H1 (cell line): Measurements from ENCODE around the gene DDOST. TPM values are rescaled to one million over a fixed set of nuclear protein-coding genes. Genes with fewer than 3 reads are reported as not detected.

Experiments
- CTCF ChIA-PET: fragments of 300-600 bp; sonication (Branson Sonifier 250); formaldehyde crosslinking; loops from one replicate; lab custom pipeline; 2021; ENCODE audit not compliant: partially characterized antibody; lab: Charles Lee
- POLR2A ChIA-PET: fragments of 300-600 bp; sonication (Branson Sonifier 250); formaldehyde crosslinking; loops from one replicate; lab custom pipeline; 2021; ENCODE audit warnings: inconsistent platforms; ENCODE audit not compliant: partially characterized antibody; lab: Charles Lee
- DNase-seq, 2 experiments: peaks; one replicate each; pipeline versions ENCODE4 v3.0.0 to v3.0.0-alpha.2; 2010 to 2022; ENCODE audit warnings: low spot score in 2 of 2, low read depth in 1 of 2, mixed read lengths in 1 of 2
- FAIRE-seq: peaks from 2 replicates; lab custom pipeline; 2011; peaks lifted over from hg19 to GRCh38; lab: Jason Lieb, UNC
- H2AFZ ChIP-seq: 2 replicates; pipeline ENCODE4 v1.8.1; 2012; ENCODE audit warnings: low read length, inconsistent platforms
- H2AK5ac ChIP-seq: 2 replicates; pipeline ENCODE4 v1.6.1; 2013; ENCODE audit warnings: low read depth, low read length
- H2BK120ac ChIP-seq: replicated peaks from 2 replicates; pipeline ENCODE3; 2013; ENCODE audit warnings: low read depth, low read length, inconsistent platforms
- H2BK12ac ChIP-seq: 2 replicates; pipeline ENCODE4 v1.6.1; 2013; ENCODE audit warnings: low read depth, low read length
- H2BK15ac ChIP-seq: 2 replicates; pipeline ENCODE4 v1.6.1; 2013; ENCODE audit warnings: low read length
- H2BK20ac ChIP-seq: 2 replicates; pipeline ENCODE4 v1.6.1; 2013; ENCODE audit warnings: low read length
- H2BK5ac ChIP-seq: 2 replicates; pipeline ENCODE4 v1.6.1; 2013; ENCODE audit warnings: low read depth, low read length
- H3K14ac ChIP-seq: 2 replicates; pipeline ENCODE4 v1.6.1; 2013; ENCODE audit warnings: inconsistent platforms; ENCODE audit not compliant: insufficient read length
- H3K18ac ChIP-seq: 2 replicates; pipeline ENCODE4 v1.6.1; 2013; ENCODE audit warnings: low read length; ENCODE audit errors: extremely low read depth
- H3K23ac ChIP-seq: 2 replicates; pipeline ENCODE4 v1.6.1; 2013; ENCODE audit warnings: inconsistent platforms; ENCODE audit not compliant: insufficient read length
- H3K23me2 ChIP-seq: 2 replicates; pipeline ENCODE4 v1.6.1; 2013; ENCODE audit warnings: low read depth, low read length
- H3K27ac ChIP-seq: 2 replicates; pipeline ENCODE4 v1.6.1; 2011; ENCODE audit warnings: low read depth, low read length, inconsistent platforms
- H3K27me3 ChIP-seq, 4 experiments: replicated peaks in 1 of 4; 1 replicate in 1 of 4; 2 replicates in 3 of 4; pipeline versions ENCODE4 v1.6.1 to v1.8.1; 2011 to 2013; ENCODE audit warnings: low read length in 3 of 4, mild to moderate bottlenecking in 3 of 4, inconsistent platforms in 2 of 4, mixed read lengths in 2 of 4, moderate library complexity in 1 of 4; ENCODE audit not compliant: control insufficient read depth in 3 of 4, insufficient read depth in 3 of 4; ENCODE audit errors: extremely low read depth in 1 of 4
- H3K36me3 ChIP-seq, 4 experiments: 2 replicates each; pipeline versions ENCODE4 v1.6.1 to v1.8.1; 2011 to 2013; ENCODE audit warnings: mild to moderate bottlenecking in 4 of 4, low read length in 3 of 4, moderate library complexity in 2 of 4, control low read depth in 1 of 4, inconsistent platforms in 1 of 4; ENCODE audit not compliant: insufficient read depth in 4 of 4, control insufficient read depth in 2 of 4
- H3K4ac ChIP-seq: replicated peaks from 2 replicates; pipeline ENCODE3; 2013; ENCODE audit warnings: low read length, low read depth, mixed read lengths, inconsistent platforms; ENCODE audit not compliant: insufficient read length
- H3K4me1 ChIP-seq, 4 experiments: replicated peaks in 1 of 4; 1 replicate in 1 of 4; 2 replicates in 3 of 4; pipeline versions ENCODE4 v1.6.1 to v1.8.1; 2011 to 2013; ENCODE audit warnings: low read length in 3 of 4, inconsistent platforms in 2 of 4, mixed read lengths in 1 of 4; ENCODE audit not compliant: insufficient read depth in 4 of 4, control insufficient read depth in 3 of 4
- H3K4me2 ChIP-seq, 2 experiments: 2 replicates each; pipeline versions ENCODE4 v1.6.1 to v1.8.1; 2011 to 2013; ENCODE audit warnings: low read depth in 2 of 2, low read length in 2 of 2, control low read depth in 1 of 2, inconsistent platforms in 1 of 2, mild to moderate bottlenecking in 1 of 2; ENCODE audit not compliant: insufficient read depth in 1 of 2
- H3K4me3 ChIP-seq, 4 experiments: fragments of 200-600, 300-600 bp in 1 of 4; sonication (generic), shearing (Covaris generic), sonication (Bioruptor Twin) in 1 of 4; 2 replicates each; pipeline versions ENCODE4 v1.5.1 to v1.8.1; 2011 to 2016; ENCODE audit warnings: low read length in 4 of 4, low read depth in 3 of 4, control low read depth in 2 of 4, inconsistent platforms in 2 of 4, mild to moderate bottlenecking in 2 of 4, mixed read lengths in 1 of 4, moderate library complexity in 1 of 4; ENCODE audit not compliant: insufficient read depth in 2 of 4; ENCODE audit errors: extremely low read depth in 1 of 4
- H3K56ac ChIP-seq: replicated peaks from 2 replicates; pipeline ENCODE3; 2013; ENCODE audit warnings: low read depth, mild to moderate bottlenecking, mixed read lengths, low read length, inconsistent platforms; ENCODE audit not compliant: insufficient read length
- H3K79me1 ChIP-seq: 2 replicates; pipeline ENCODE4 v1.6.1; 2013; ENCODE audit warnings: low read depth, low read length, control low read depth
- H3K79me2 ChIP-seq, 2 experiments: 2 replicates each; pipeline versions ENCODE4 v1.6.1 to v1.8.1; 2012 to 2013; ENCODE audit warnings: low read length in 2 of 2, mild to moderate bottlenecking in 2 of 2, inconsistent platforms in 1 of 2; ENCODE audit not compliant: insufficient read depth in 2 of 2, control insufficient read depth in 1 of 2
- H3K9ac ChIP-seq, 4 experiments: replicated peaks in 1 of 4; 1 replicate in 1 of 4; 2 replicates in 3 of 4; pipeline versions ENCODE4 v1.6.1 to v1.8.1; 2011 to 2013; ENCODE audit warnings: low read depth in 3 of 4, low read length in 3 of 4, control low read depth in 2 of 4, mild to moderate bottlenecking in 2 of 4, moderate library complexity in 2 of 4, inconsistent platforms in 1 of 4; ENCODE audit errors: extremely low read depth in 1 of 4
- H3K9me3 ChIP-seq, 2 experiments: 2 replicates each; pipeline versions ENCODE4 v1.6.1 to v1.8.1; 2012 to 2013; ENCODE audit warnings: mild to moderate bottlenecking in 2 of 2, moderate library complexity in 2 of 2, control low read depth in 1 of 2, inconsistent platforms in 1 of 2, low read depth in 1 of 2, low read length in 1 of 2, mixed read lengths in 1 of 2; ENCODE audit not compliant: insufficient read depth in 2 of 2
- H4K20me1 ChIP-seq, 2 experiments: replicated peaks in 1 of 2; 2 replicates each; pipeline versions ENCODE3 to v1.8.1; 2011 to 2013; ENCODE audit warnings: inconsistent platforms in 2 of 2, low read length in 2 of 2, mild to moderate bottlenecking in 1 of 2; ENCODE audit not compliant: insufficient read depth in 2 of 2, control insufficient read depth in 1 of 2
- H4K5ac ChIP-seq: 2 replicates; pipeline ENCODE4 v1.6.1; 2013; ENCODE audit warnings: low read length, low read depth, mixed read lengths, inconsistent platforms; ENCODE audit not compliant: insufficient read length
- H4K8ac ChIP-seq: 2 replicates; pipeline ENCODE4 v1.8.0; 2013; ENCODE audit warnings: mild to moderate bottlenecking, moderate library complexity, low read length, inconsistent platforms; ENCODE audit not compliant: insufficient read depth; ENCODE audit errors: extremely low read depth
- H4K91ac ChIP-seq: replicated peaks from 2 replicates; pipeline ENCODE3; 2013; ENCODE audit warnings: low read length, mixed read lengths, inconsistent platforms; ENCODE audit not compliant: insufficient read length
- BACH1 ChIP-seq: IDR thresholded peaks from 2 replicates; pipeline ENCODE4 v1.6.1; 2012; ENCODE audit warnings: low read length, improper control_type of control experiment
- CEBPB ChIP-seq: IDR thresholded peaks from 2 replicates; pipeline ENCODE4 v1.6.1; 2012; ENCODE audit warnings: low read depth, low read length
- HDAC2 ChIP-seq, 2 experiments: fragments of 300-600 bp in 1 of 2; sonication (generic) in 1 of 2; IDR thresholded peaks; 2 replicates each; pipeline ENCODE4 v1.6.1; 2011 to 2012; ENCODE audit warnings: low read depth in 2 of 2, low read length in 2 of 2, mild to moderate bottlenecking in 2 of 2, moderate library complexity in 2 of 2, borderline replicate concordance in 1 of 2, inconsistent platforms in 1 of 2
- JUND ChIP-seq: IDR thresholded peaks from 2 replicates; pipeline ENCODE4 v1.6.1; 2011; ENCODE audit warnings: mild to moderate bottlenecking, improper control_type of control experiment, low read length
- KDM5A ChIP-seq: fragments of 200-600 bp; IDR thresholded peaks from 2 replicates; pipeline ENCODE4 v1.7.1; 2012; ENCODE audit warnings: mild to moderate bottlenecking, low read length, inconsistent platforms, mixed read lengths
- POLR2A ChIP-seq, 2 experiments: IDR thresholded peaks; 1 replicate in 1 of 2; 2 replicates in 1 of 2; pipeline ENCODE4 v1.6.1; 2011; ENCODE audit warnings: low read depth in 2 of 2, low read length in 2 of 2, mild to moderate bottlenecking in 2 of 2; ENCODE audit errors: control extremely low read depth in 1 of 2
- RNF2 ChIP-seq: fragments of 200-900, 300-1000 bp; sonication (generic); IDR thresholded peaks from 2 replicates; pipeline ENCODE4 v1.7.1; 2016; ENCODE audit warnings: borderline replicate concordance, low read depth, mild to moderate bottlenecking, antibody characterized with exemption, low read length; ENCODE audit not compliant: poor library complexity, severe bottlenecking; ENCODE audit errors: missing control alignments
- SIRT6 ChIP-seq: IDR thresholded peaks from one replicate; pipeline ENCODE4 v1.7.1; 2012; ENCODE audit warnings: low read length, inconsistent platforms
- SIX5 ChIP-seq: IDR thresholded peaks from 2 replicates; pipeline ENCODE4 v1.6.1; 2011; ENCODE audit warnings: mild to moderate bottlenecking, low read depth, low read length
- SP4 ChIP-seq: IDR thresholded peaks from 2 replicates; pipeline ENCODE4 v1.6.1; 2012; ENCODE audit warnings: low read length, inconsistent platforms
- TAF1 ChIP-seq: IDR thresholded peaks from 2 replicates; pipeline ENCODE4 v1.6.1; 2011; ENCODE audit warnings: mild to moderate bottlenecking, low read depth, low read length
- TAF7 ChIP-seq: optimal IDR thresholded peaks from 2 replicates; pipeline ENCODE3; 2011; ENCODE audit warnings: low read depth, mild to moderate bottlenecking, inconsistent platforms, low read length, moderate library complexity, borderline replicate concordance
- TBP ChIP-seq: IDR thresholded peaks from 2 replicates; pipeline ENCODE4 v1.6.1; 2011; ENCODE audit warnings: low read depth, low read length, improper control_type of control experiment
- WGBS, 2 experiments: shearing (Covaris generic) in 1 of 2; methylation state at CpG; one replicate each; pipeline versions ENCODE4 v1.1.6 to v1.1.7; 2013 to 2015; ENCODE audit warnings: low lambda C conversion rate in 2 of 2, mixed read lengths in 2 of 2, inconsistent platforms in 1 of 2, low coverage in 1 of 2, missing lambda C conversion rate in 1 of 2; ENCODE audit not compliant: insufficient replicate concordance in 2 of 2, insufficient coverage in 1 of 2, insufficient read length in 1 of 2; ENCODE audit errors: extremely low coverage in 1 of 2, missing lambda C conversion rate in 1 of 2; 5-methylcytosine and 5-hydroxymethylcytosine counted together
- polyA plus RNA-seq, 7 experiments: library from polyadenylated mRNA; depleted of rRNA in 3 of 7; stranded (reverse) in 5 of 7; unstranded in 2 of 7; fragments of >200 nt in 5 of 7; fragments of 200-250 nt in 2 of 7; gene quantifications; 1 replicate in 5 of 7; 2 replicates in 1 of 7; 4 replicates in 1 of 7; pipeline versions ENCODE4 v1.2.1 to v1.2.3, GENCODE V29; 2011 to 2013; ENCODE audit warnings: missing spikeins in 2 of 7, mixed read lengths in 2 of 7
- total RNA-seq: library from RNA; stranded (reverse); fragmentation: NEBNext Ultra II Directional; extraction: Animal tissue kit (Norgen Biotek cat#: 25700); gene quantifications from 2 replicates; pipeline ENCODE4 v1.2.1, GENCODE V29; 2021
- TF ChIP-seq, protein P1 (sequence below): IDR thresholded peaks from 2 replicates; pipeline ENCODE4 v1.6.1; 2012; ENCODE audit warnings: inconsistent platforms

The DDOST gene
- total and polyA plus RNA-seq, 2 of the 8 experiments (the other 6 are each of a cell fraction or from before 2014, with no cell fraction given) = 253 to 336 TPM

GRCh38 chr1:20705203-20705755 is 44.1 kb upstream of the DDOST start:
- CTCF ChIA-PET = interaction anchor here (0.7 to 4.6 kb wide), 4 partner anchors 8 to 131 kb away, joined by 3 to 29 read pairs (median 10); no protein-coding TSS in a partner anchor
- Histone ChIP-seq H2AFZ (no peak overlapping the region), H4K8ac (no peak overlapping the region), H2BK20ac (no peak overlapping the region), H3K27me3 (no peaks in the 10 kb centered on the region), H2AK5ac (no peak overlapping the region), H3K4me1 (no peaks in the 10 kb centered on the region), H4K5ac (no peak overlapping the region), H3K4ac (no peak overlapping the region), H3K4me3 (no peak overlapping the region), H3K27ac (no peak overlapping the region), H3K23ac (no peak overlapping the region), H2BK120ac (no peak overlapping the region), H3K56ac (no peak overlapping the region), H3K9me3 (no peaks in the 10 kb centered on the region), H2BK15ac (no peak overlapping the region), H3K23me2 (peaks cover 8% of the 10 kb centered on the region; the same call in 1 of the 2 replicates), H3K79me2 (no peaks in the 10 kb centered on the region), H3K36me3 (no peaks in the 10 kb centered on the region; a peak in 2 of 8 replicates), H3K18ac (no peak overlapping the region), H3K9ac (no peak overlapping the region), H4K20me1 (peaks cover 0 to 19% of the 10 kb centered on the region in 2 experiments), H3K14ac (no peak overlapping the region), H3K79me1 (no peaks in the 10 kb centered on the region), H4K91ac (no peak overlapping the region), H2BK5ac (no peak overlapping the region), H2BK12ac (no peak overlapping the region), H3K4me2 (no peak overlapping the region)
- 92% methylated on average over 15 of the region's 15 CpGs; no CpG with 5 or more reads in 1 of the 2 experiments for WGBS, 2 experiments
- DNase-seq = no peak
- POLR2A ChIA-PET = interaction anchor here (1.1 kb wide), 1 partner anchor 11 kb away, joined by 4 read pairs; no protein-coding TSS in a partner anchor
- no peak for FAIRE-seq
- TF ChIP-seq TAF1 (no peak), RNF2 (no peak), JUND (no peak), SP4 (no peak), SIRT6 (no peak), BACH1 (no peak), HDAC2 (IDR thresholded peaks at IDR 0.05; ENCODE audit: borderline replicate concordance in 1 of 2, low read depth in 2 of 2, low read length in 2 of 2) (no peak), SIX5 (no peak), TAF7 (no peak), TBP (no peak), KDM5A (no peak), CEBPB (no peak), POLR2A (IDR thresholded peaks at IDR 0.05; ENCODE audit: control extremely low read depth in 1 of 2, low read depth in 2 of 2, low read length in 2 of 2) (no peak)
- TF ChIP-seq, protein P1, sequence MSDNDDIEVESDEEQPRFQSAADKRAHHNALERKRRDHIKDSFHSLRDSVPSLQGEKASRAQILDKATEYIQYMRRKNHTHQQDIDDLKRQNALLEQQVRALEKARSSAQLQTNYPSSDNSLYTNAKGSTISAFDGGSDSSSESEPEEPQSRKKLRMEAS = no peak
